ENCODE measurements around the gene MET. TPM values are rescaled to one million over a fixed set of nuclear protein-coding genes. Genes with fewer than 3 reads are reported as not detected.

Gene MET
- total and polyA plus RNA-seq, 10 donors, result 0.68 to 28.8 (median 19.1) TPM

DNA sequence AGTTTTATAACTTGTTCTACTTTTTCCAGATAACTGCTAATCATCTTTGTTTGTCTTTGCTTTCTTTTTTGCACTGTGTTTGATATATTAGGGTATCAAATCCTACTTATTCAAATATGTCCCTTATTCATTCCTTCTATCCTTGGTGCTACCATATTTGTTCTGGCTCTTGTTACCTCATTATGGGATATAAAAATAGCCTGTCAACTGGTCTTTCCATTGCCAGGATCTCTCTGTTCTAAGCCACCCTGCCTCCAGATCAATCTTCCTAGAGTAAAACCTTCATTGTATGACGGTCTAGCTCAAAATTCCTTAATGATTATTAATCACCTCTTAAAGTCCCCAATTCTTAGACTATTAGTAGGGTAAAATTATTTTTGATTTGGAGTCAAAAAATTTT lies 25.2 kb downstream of the MET start:
- H3K9me3 ChIP-seq, result no peaks in the 10 kb centered on the region
- peaks cover 0 to 11% (median 2%) of the 10 kb centered on the region in 6 donors for H3K4me1 ChIP-seq
- WGBS, 5 donors, result 83 to 98% (median 93%) methylated on average over 1 of the region's 1 CpG

GRCh38 chr7:116697761-116698160 lies 25.8 kb downstream of the MET start:
- Histone ChIP-seq H3K4me1 (peaks cover 0 to 8% (median 2%) of the 10 kb centered on the region in 6 donors), H3K27me3 (replicated peaks in 1 of 7) (peaks cover 0 to 43% (median 0%) of the 10 kb centered on the region in 7 donors), H3K27ac (no peak overlapping the region), H3K36me3 (no peaks in the 10 kb centered on the region), H3K4me3 (no peak overlapping the region), H3K9me3 (no peaks in the 10 kb centered on the region)
- intact Hi-C loops (cut with DNase I; ENCODE audit: low total_unique reads), result no loop called here
- no peak for DNase-seq
- TF ChIP-seq, protein P1, sequence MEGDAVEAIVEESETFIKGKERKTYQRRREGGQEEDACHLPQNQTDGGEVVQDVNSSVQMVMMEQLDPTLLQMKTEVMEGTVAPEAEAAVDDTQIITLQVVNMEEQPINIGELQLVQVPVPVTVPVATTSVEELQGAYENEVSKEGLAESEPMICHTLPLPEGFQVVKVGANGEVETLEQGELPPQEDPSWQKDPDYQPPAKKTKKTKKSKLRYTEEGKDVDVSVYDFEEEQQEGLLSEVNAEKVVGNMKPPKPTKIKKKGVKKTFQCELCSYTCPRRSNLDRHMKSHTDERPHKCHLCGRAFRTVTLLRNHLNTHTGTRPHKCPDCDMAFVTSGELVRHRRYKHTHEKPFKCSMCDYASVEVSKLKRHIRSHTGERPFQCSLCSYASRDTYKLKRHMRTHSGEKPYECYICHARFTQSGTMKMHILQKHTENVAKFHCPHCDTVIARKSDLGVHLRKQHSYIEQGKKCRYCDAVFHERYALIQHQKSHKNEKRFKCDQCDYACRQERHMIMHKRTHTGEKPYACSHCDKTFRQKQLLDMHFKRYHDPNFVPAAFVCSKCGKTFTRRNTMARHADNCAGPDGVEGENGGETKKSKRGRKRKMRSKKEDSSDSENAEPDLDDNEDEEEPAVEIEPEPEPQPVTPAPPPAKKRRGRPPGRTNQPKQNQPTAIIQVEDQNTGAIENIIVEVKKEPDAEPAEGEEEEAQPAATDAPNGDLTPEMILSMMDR (IDR thresholded peaks at IDR 0.05 in 8 of 11, conservative IDR thresholded peaks at IDR 0.05 in 3 of 11), result no peak
- TF ChIP-seq POLR2A (IDR thresholded peaks at IDR 0.05) (no peak), POLR2AphosphoS5 (IDR thresholded peaks at IDR 0.05) (no peak)
- 50 to 100% (median 98%) methylated on average over 1 of the region's 1 CpG for WGBS, 5 donors

More for the DNA sequence above, 25.2 kb downstream of the MET start:
- Histone ChIP-seq H3K27me3 (replicated peaks in 1 of 7) (peaks cover 0 to 43% (median 0%) of the 10 kb centered on the region in 7 donors), H3K4me3 (no peak overlapping the region), H3K36me3 (no peaks in the 10 kb centered on the region), H3K27ac (no peak overlapping the region)
- TF ChIP-seq POLR2A (IDR thresholded peaks at IDR 0.05), result no peak
- TF ChIP-seq POLR2AphosphoS5 (IDR thresholded peaks at IDR 0.05), result no peak
- TF ChIP-seq, protein P1 (IDR thresholded peaks at IDR 0.05 in 8 of 11, conservative IDR thresholded peaks at IDR 0.05 in 3 of 11), result no peak
- intact Hi-C loops (cut with DNase I; ENCODE audit: low total_unique reads), result no loop called here
- no peak for DNase-seq

DNA sequence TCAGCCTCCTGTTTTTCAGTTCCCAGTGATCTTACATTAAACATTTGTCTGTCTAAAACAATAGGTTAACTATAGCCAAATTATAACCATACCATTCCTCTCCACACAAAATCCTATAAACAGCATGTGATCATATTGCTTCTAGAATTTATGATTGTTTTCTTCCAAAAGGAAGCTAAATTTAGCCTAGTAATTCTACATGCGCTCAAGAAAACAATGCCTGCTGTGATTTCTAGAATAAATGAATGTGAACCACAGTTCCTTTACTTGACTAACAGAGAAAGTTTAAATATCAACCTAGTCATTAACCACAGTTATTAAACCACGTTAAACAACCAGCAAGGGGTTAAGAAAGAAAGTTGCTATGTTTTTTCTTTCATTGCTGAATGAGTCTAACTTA lies 26.4 kb downstream of the MET start:
- 85 to 93% (median 86%) methylated on average over 2 of the region's 2 CpGs for WGBS, 5 donors
- H3K27ac ChIP-seq, result no peak overlapping the region
- no peak overlapping the region for H3K4me3 ChIP-seq
- H3K4me1 ChIP-seq, result peaks cover 0 to 2% (median 0%) of the 10 kb centered on the region in 6 donors
- DNase-seq, result no peak
- peaks cover 0 to 43% (median 0%) of the 10 kb centered on the region in 7 donors for H3K27me3 ChIP-seq (replicated peaks in 1 of 7)
- intact Hi-C loops (cut with DNase I; ENCODE audit: low total_unique reads), result no loop called here
- no peaks in the 10 kb centered on the region for H3K36me3 ChIP-seq
- no peaks in the 10 kb centered on the region for H3K9me3 ChIP-seq
- TF ChIP-seq POLR2AphosphoS5 (IDR thresholded peaks at IDR 0.05) (no peak), POLR2A (IDR thresholded peaks at IDR 0.05) (no peak)
- TF ChIP-seq, protein P1 (IDR thresholded peaks at IDR 0.05 in 8 of 11, conservative IDR thresholded peaks at IDR 0.05 in 3 of 11), result no peak

DNA sequence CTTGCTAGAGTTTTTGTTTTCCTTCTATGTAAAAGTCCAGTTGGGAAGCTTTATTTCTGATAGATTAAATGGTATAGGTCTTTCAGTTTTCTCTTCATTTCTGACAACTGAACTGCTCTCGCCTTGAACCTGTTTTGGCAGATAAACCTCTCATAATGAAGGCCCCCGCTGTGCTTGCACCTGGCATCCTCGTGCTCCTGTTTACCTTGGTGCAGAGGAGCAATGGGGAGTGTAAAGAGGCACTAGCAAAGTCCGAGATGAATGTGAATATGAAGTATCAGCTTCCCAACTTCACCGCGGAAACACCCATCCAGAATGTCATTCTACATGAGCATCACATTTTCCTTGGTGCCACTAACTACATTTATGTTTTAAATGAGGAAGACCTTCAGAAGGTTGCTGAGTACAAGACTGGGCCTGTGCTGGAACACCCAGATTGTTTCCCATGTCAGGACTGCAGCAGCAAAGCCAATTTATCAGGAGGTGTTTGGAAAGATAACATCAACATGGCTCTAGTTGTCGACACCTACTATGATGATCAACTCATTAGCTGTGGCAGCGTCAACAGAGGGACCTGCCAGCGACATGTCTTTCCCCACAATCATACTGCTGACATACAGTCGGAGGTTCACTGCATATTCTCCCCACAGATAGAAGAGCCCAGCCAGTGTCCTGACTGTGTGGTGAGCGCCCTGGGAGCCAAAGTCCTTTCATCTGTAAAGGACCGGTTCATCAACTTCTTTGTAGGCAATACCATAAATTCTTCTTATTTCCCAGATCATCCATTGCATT lies 27.1 kb downstream of the MET start:
- intact Hi-C loops (cut with DNase I; ENCODE audit: low total_unique reads), result no loop called here
- TF ChIP-seq POLR2A (IDR thresholded peaks at IDR 0.05) (no peak), POLR2AphosphoS5 (IDR thresholded peaks at IDR 0.05) (no peak)
- TF ChIP-seq, protein P1 (IDR thresholded peaks at IDR 0.05 in 8 of 11, conservative IDR thresholded peaks at IDR 0.05 in 3 of 11), result no peak
- WGBS, 5 donors, result 82 to 95% (median 89%) methylated on average over 12 of the region's 12 CpGs

More for the DNA sequence above, 27.1 kb downstream of the MET start:
- H3K9me3 ChIP-seq, result no peaks in the 10 kb centered on the region
- no peak overlapping the region for H3K4me3 ChIP-seq
- H3K4me1 ChIP-seq, result no peaks in the 10 kb centered on the region
- no peak overlapping the region for H3K27ac ChIP-seq
- no peaks in the 10 kb centered on the region for H3K36me3 ChIP-seq
- no peak for DNase-seq
- H3K27me3 ChIP-seq (replicated peaks in 1 of 7), result peaks cover 0 to 43% (median 0%) of the 10 kb centered on the region in 7 donors
